Skin of body (tissue), 2 donors: ENCODE data around the gene FXYD1. TPM values are rescaled to one million over a fixed set of nuclear protein-coding genes. Genes with fewer than 3 reads are reported as not detected.
"Not testable (repeated sequence)": the region's sequence is repeated elsewhere in the genome, so short reads cannot be mapped to it uniquely, and the experiment has no call there.

ENCODE experiments used
- DNase-seq: peaks from one replicate; lab custom pipeline; 2025; lab: John Stamatoyannopoulos, UW
- total RNA-seq: library from RNA; depleted of rRNA; stranded (reverse); fragments of >200 nt; gene quantifications from one replicate; pipeline ENCODE4 v1.2.3, GENCODE V29; 2014

FXYD1 gene
- total RNA-seq, 1 donor from 2014 or later: 17.4 TPM

- peak; percentile 95 for DNase-seq
These were observed 14.2 kb upstream of the FXYD1 start for GRCh38 chr19:35124098-35125060.

GRCh38 chr19:35125270-35125717 lies 13.3 kb upstream of the FXYD1 start:
- no peak for DNase-seq

- no peak for DNase-seq
These were observed 12.6 kb upstream of the FXYD1 start for GRCh38 chr19:35125749-35126623.

- DNase-seq: no peak
These were observed 12.0 kb upstream of the FXYD1 start for GRCh38 chr19:35126624-35126959.

- DNase-seq: no peak
These were observed 10.8 kb upstream of the FXYD1 start for GRCh38 chr19:35127871-35128270.

- no peak for DNase-seq
These were observed 10.1 kb upstream of the FXYD1 start for GRCh38 chr19:35128398-35129057.

- not testable (repeated sequence) for DNase-seq
These were observed 8.8 kb upstream of the FXYD1 start for GRCh38 chr19:35129724-35130274.

- no peak for DNase-seq
These were observed 7.6 kb upstream of the FXYD1 start for GRCh38 chr19:35130761-35131720.

GRCh38 chr19:35132254-35132653 lies 6.4 kb upstream of the FXYD1 start:
- DNase-seq: no peak

GRCh38 chr19:35133826-35134225 lies 4.8 kb upstream of the FXYD1 start:
- no peak for DNase-seq

GRCh38 chr19:35134601-35135242 lies 3.9 kb upstream of the FXYD1 start, which contains the start of gene LGI4:
Gene LGI4 (minus strand): TSS chr19:35135059. CDS start chr19:35134680, 379 bp downstream.
- peak; percentile 29 for DNase-seq

GRCh38 chr19:35135389-35135909 lies 3.2 kb upstream of the FXYD1 start:
- DNase-seq: peak; percentile 82

- DNase-seq: no peak
These were observed 2.4 kb upstream of the FXYD1 start for GRCh38 chr19:35136231-35136630.

- DNase-seq: no peak
These were observed 1.5 kb upstream of the FXYD1 start for GRCh38 chr19:35136977-35137702.

GRCh38 chr19:35140207-35140961 lies 1.8 kb downstream of the FXYD1 start:
- DNase-seq: no peak

GRCh38 chr19:35140962-35141836 lies 2.6 kb downstream of the FXYD1 start:
- peak; percentile 90 for DNase-seq
